B cell (primary cell): Measurements from ENCODE around the gene ZNF627. TPM values are rescaled to one million over a fixed set of nuclear protein-coding genes. Genes with fewer than 3 reads are reported as not detected.

Experiments used
- ATAC-seq: fragments of 200-7000 bp; cut with Tn5 transposase; one replicate; pipeline ENCODE4 v1.10.0; 2021; ENCODE audit warnings: low read depth, mild to moderate bottlenecking, moderate number of reproducible peaks, moderate library complexity
- CTCF ChIA-PET: fragments of 350-600 bp; sonication (Branson Sonifier 250); formaldehyde crosslinking; loops from one replicate; lab custom pipeline; 2021; ENCODE audit warnings: antibody characterized with exemption, inconsistent platforms; lab: Charles Lee
- POLR2A ChIA-PET: fragments of 350-600 bp; sonication (Branson Sonifier 250); formaldehyde crosslinking; loops from one replicate; lab custom pipeline; 2021; ENCODE audit warnings: antibody characterized with exemption; lab: Charles Lee
- DNase-seq: peaks from one replicate; pipeline ENCODE4 v3.0.0; 2013
- H2AFZ ChIP-seq: 2 replicates; pipeline ENCODE4 v1.6.1; 2012; ENCODE audit warnings: mild to moderate bottlenecking, low read depth, low read length; ENCODE audit not compliant: insufficient read depth, poor library complexity, severe bottlenecking
- H3K27ac ChIP-seq, 2 donors: 1 replicate in 1 of 2; 2 replicates in 1 of 2; pipeline ENCODE4 v1.5.1; 2012 to 2013; ENCODE audit warnings: low read length in 2 of 2, mild to moderate bottlenecking in 2 of 2, moderate library complexity in 1 of 2
- H3K27me3 ChIP-seq, 4 experiments: fragments of 200-600 bp in 1 of 4; sonication (generic) in 1 of 4; replicated peaks in 1 of 4; 1 replicate in 2 of 4; 2 replicates in 2 of 4; pipeline versions ENCODE4 v1.6.1 to v1.7.0; 2013 to 2016; ENCODE audit warnings: low read length in 3 of 4, mild to moderate bottlenecking in 2 of 4, mixed read lengths in 1 of 4, moderate library complexity in 1 of 4; ENCODE audit not compliant: insufficient read depth in 4 of 4, control insufficient read depth in 3 of 4; ENCODE audit errors: control extremely low read depth in 1 of 4
- H3K36me3 ChIP-seq, 2 experiments: replicated peaks in 1 of 2; 1 replicate in 1 of 2; 2 replicates in 1 of 2; pipeline versions ENCODE4 v1.6.1 to v1.7.1; 2013; ENCODE audit warnings: low read length in 1 of 2; ENCODE audit not compliant: insufficient read depth in 2 of 2, control insufficient read depth in 1 of 2; ENCODE audit errors: control extremely low read depth in 1 of 2, extremely low read depth in 1 of 2
- H3K4me1 ChIP-seq, 2 donors: fragments of 200-600 bp in 1 of 2; sonication (generic) in 1 of 2; 1 replicate in 1 of 2; 2 replicates in 1 of 2; pipeline versions ENCODE4 v1.5.1 to v1.6.1; 2013 to 2017; ENCODE audit warnings: low read length in 2 of 2; ENCODE audit not compliant: control insufficient read depth in 2 of 2, insufficient read depth in 2 of 2
- H3K4me2 ChIP-seq: replicated peaks from 2 replicates; pipeline ENCODE3; 2012; ENCODE audit warnings: mild to moderate bottlenecking, low read depth, low read length; ENCODE audit not compliant: poor library complexity, severe bottlenecking
- H3K4me3 ChIP-seq, 5 experiments: fragments of 200-600 bp in 1 of 5; sonication (generic) in 1 of 5; 1 replicate in 3 of 5; 2 replicates in 2 of 5; pipeline versions ENCODE4 v1.5.1 to v1.7.0; 2011 to 2016; ENCODE audit warnings: low read length in 4 of 5, mild to moderate bottlenecking in 4 of 5, low read depth in 2 of 5, control low read depth in 1 of 5, moderate library complexity in 1 of 5; ENCODE audit not compliant: insufficient read depth in 1 of 5; ENCODE audit errors: control extremely low read depth in 1 of 5, extremely low read depth in 1 of 5
- H3K79me2 ChIP-seq: fragments of 200-600 bp; sonication (generic); one replicate; pipeline ENCODE4 v1.6.0; 2016; ENCODE audit warnings: low read length; ENCODE audit not compliant: control insufficient read depth, insufficient read depth
- H3K9ac ChIP-seq: fragments of 200-600 bp; sonication (generic); 2 replicates; pipeline ENCODE4 v1.6.1; 2017; ENCODE audit warnings: mild to moderate bottlenecking, low read length, moderate library complexity
- H3K9me3 ChIP-seq, 3 donors: one replicate each; pipeline versions ENCODE4 v1.6.1 to v1.7.1; 2013; ENCODE audit warnings: low read length in 2 of 3; ENCODE audit not compliant: control insufficient read depth in 2 of 3, insufficient read depth in 1 of 3; ENCODE audit errors: control extremely low read depth in 1 of 3
- H4K20me1 ChIP-seq: 2 replicates; pipeline ENCODE4 v1.6.0; 2012; ENCODE audit warnings: mild to moderate bottlenecking, low read length; ENCODE audit not compliant: insufficient read depth, control insufficient read depth, poor library complexity, severe bottlenecking
- H3K27ac Mint-ChIP-seq: one replicate; pipeline ENCODE4 v1.8.0; 2021; ENCODE audit warnings: mixed read lengths
- H3K27me3 Mint-ChIP-seq: one replicate; pipeline ENCODE4 v1.8.0; 2021; ENCODE audit warnings: mixed read lengths
- H3K4me1 Mint-ChIP-seq: one replicate; pipeline ENCODE4 v1.8.0; 2021; ENCODE audit warnings: mixed read lengths
- H3K4me3 Mint-ChIP-seq: one replicate; pipeline ENCODE4 v1.8.0; 2021; ENCODE audit warnings: mixed read lengths
- H3K9me3 Mint-ChIP-seq: one replicate; pipeline ENCODE4 v1.8.0; 2022; ENCODE audit warnings: mixed read lengths; ENCODE audit not compliant: insufficient read depth
- EZH2 ChIP-seq: IDR thresholded peaks from 2 replicates; pipeline ENCODE4 v1.6.1; 2012; ENCODE audit warnings: borderline replicate concordance, low read depth, mild to moderate bottlenecking, moderate library complexity, low read length; ENCODE audit not compliant: insufficient read depth, poor library complexity, severe bottlenecking
- WGBS: methylation state at CpG from one replicate; pipeline ENCODE4 v1.1.5; 2013; ENCODE audit warnings: missing lambda C conversion rate; ENCODE audit not compliant: insufficient coverage; 5-methylcytosine and 5-hydroxymethylcytosine counted together
- intact Hi-C: fragments of 100-400 bp; cut with micrococcal nuclease; formaldehyde crosslinking; loops from one replicate; pipeline ENCODE4 v1.10.0; 2022
- polyA plus RNA-seq: library from polyadenylated mRNA; depleted of rRNA; stranded (reverse); fragments of >200 nt; gene quantifications from 2 replicates; pipeline ENCODE4 v1.2.3, GENCODE V29; 2012
- total RNA-seq, 2 donors: library from RNA; stranded (reverse); fragments of 120-200 nt in 1 of 2; gene quantifications; 1 replicate in 1 of 2; 2 replicates in 1 of 2; pipeline versions ENCODE4 v1.2.3 to v1.2.4, GENCODE V29; 2013 to 2022
- TF ChIP-seq, protein P1 (sequence below): fragments of 200-600 bp; IDR thresholded peaks from one replicate; pipeline ENCODE4 v1.8.0; 2022; ENCODE audit warnings: antibody characterized with exemption, mild to moderate bottlenecking

ZNF627 gene
- total and polyA plus RNA-seq, 2 donors (not counting 1 experiment from before 2014, with no cell fraction given): 9.6 to 26.2 TPM

GRCh38 chr19:11550265-11550664 is 47.0 kb upstream of the ZNF627 start:
- no peaks in the 10 kb centered on the region for H3K27me3 ChIP-seq
- no peak for DNase-seq
- H3K9me3 Mint-ChIP-seq: no peaks in the 10 kb centered on the region
- H3K9ac ChIP-seq: no peak overlapping the region
- H3K4me3 Mint-ChIP-seq: no peak overlapping the region
- H4K20me1 ChIP-seq: peaks cover 17% of the 10 kb centered on the region
- H3K27me3 Mint-ChIP-seq: no peaks in the 10 kb centered on the region
- H3K27ac Mint-ChIP-seq: peak overlapping the region; percentile 26
- H3K27ac ChIP-seq: no peak overlapping the region
- WGBS: 96% methylated on average over 7 of the region's 8 CpGs
- intact Hi-C loops: no loop called here
- no peak overlapping the region for H3K4me2 ChIP-seq
- H3K9me3 ChIP-seq: no peaks in the 10 kb centered on the region
- TF ChIP-seq, protein P1, sequence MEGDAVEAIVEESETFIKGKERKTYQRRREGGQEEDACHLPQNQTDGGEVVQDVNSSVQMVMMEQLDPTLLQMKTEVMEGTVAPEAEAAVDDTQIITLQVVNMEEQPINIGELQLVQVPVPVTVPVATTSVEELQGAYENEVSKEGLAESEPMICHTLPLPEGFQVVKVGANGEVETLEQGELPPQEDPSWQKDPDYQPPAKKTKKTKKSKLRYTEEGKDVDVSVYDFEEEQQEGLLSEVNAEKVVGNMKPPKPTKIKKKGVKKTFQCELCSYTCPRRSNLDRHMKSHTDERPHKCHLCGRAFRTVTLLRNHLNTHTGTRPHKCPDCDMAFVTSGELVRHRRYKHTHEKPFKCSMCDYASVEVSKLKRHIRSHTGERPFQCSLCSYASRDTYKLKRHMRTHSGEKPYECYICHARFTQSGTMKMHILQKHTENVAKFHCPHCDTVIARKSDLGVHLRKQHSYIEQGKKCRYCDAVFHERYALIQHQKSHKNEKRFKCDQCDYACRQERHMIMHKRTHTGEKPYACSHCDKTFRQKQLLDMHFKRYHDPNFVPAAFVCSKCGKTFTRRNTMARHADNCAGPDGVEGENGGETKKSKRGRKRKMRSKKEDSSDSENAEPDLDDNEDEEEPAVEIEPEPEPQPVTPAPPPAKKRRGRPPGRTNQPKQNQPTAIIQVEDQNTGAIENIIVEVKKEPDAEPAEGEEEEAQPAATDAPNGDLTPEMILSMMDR: no peak
- no peak for TF ChIP-seq EZH2
- H3K79me2 ChIP-seq: no peaks in the 10 kb centered on the region
- no peak overlapping the region for H2AFZ ChIP-seq
- H3K4me1 ChIP-seq: peaks cover 19 to 33% of the 10 kb centered on the region in 2 donors
- no peak for ATAC-seq
- H3K36me3 ChIP-seq: peaks cover 0 to 30% of the 10 kb centered on the region in 2 experiments
- H3K4me3 ChIP-seq: no peak overlapping the region
- ChIA-PET CTCF (no interaction called here), POLR2A (no interaction called here)
- H3K4me1 Mint-ChIP-seq: peaks cover 28% of the 10 kb centered on the region

GRCh38 chr19:11551603-11552235 is 45.6 kb upstream of the ZNF627 start:
- Mint-ChIP-seq H3K4me3 (no peak overlapping the region), H3K9me3 (no peaks in the 10 kb centered on the region), H3K27ac (no peak overlapping the region), H3K27me3 (no peaks in the 10 kb centered on the region), H3K4me1 (peaks cover 38% of the 10 kb centered on the region)
- peaks cover 10% of the 10 kb centered on the region for H3K79me2 ChIP-seq
- no peaks in the 10 kb centered on the region for H3K9me3 ChIP-seq
- H3K9ac ChIP-seq: no peak overlapping the region
- CTCF ChIA-PET: no interaction called here
- ATAC-seq (no peak), DNase-seq (no peak)
- peaks cover 22 to 39% of the 10 kb centered on the region in 2 donors for H3K4me1 ChIP-seq
- POLR2A ChIA-PET: interaction anchor here (0.6 kb wide), 1 partner anchor 40 kb away, joined by 4 read pairs; no protein-coding TSS in a partner anchor
- no peak overlapping the region for H2AFZ ChIP-seq
- H3K27ac ChIP-seq: no peak overlapping the region
- TF ChIP-seq EZH2: no peak
- TF ChIP-seq, protein P1: no peak
- peaks cover 0 to 34% of the 10 kb centered on the region in 2 experiments for H3K36me3 ChIP-seq
- peaks cover 31% of the 10 kb centered on the region for H4K20me1 ChIP-seq
- no peaks in the 10 kb centered on the region for H3K27me3 ChIP-seq
- H3K4me3 ChIP-seq: no peak overlapping the region
- WGBS: 94% methylated on average over 24 of the region's 26 CpGs
- intact Hi-C loops: no loop called here
- no peak overlapping the region for H3K4me2 ChIP-seq
